ENCODE measurements around the gene ITGA11.
"Not testable (repeated sequence)": the region's sequence is repeated elsewhere in the genome, so short reads cannot be mapped to it uniquely, and the experiment has no call there.

The ITGA11 gene

DNA sequence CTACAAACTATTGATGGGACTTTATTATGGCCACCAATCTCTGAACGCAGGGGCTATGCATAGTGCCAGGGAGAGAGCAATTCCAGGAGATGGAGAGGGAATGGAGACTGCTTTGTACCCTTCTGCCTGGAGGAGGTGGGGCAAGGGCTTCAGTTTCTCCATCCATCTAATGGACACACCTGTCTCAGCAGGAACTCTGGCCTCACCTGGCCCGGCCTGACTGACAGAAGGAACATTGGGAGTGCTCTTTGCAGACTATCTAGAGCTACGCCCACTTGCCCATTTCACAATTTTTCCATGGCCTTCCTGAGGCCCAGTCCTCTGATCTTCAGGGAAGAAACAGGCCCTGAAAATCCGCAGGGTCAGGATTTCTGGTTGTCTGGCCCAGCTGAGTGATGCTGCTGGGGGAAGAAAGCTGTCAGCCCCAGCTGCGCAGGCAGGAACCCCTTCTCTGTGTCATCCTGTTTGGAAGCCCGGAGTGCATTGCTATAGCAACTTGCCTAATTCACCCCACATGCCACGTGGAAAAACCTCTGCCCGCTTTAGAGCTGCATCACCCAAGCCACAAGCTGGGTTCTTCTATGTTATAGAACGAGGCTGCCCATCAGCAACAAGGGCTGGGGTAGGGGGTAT is 6.4 kb downstream of the ITGA11 start:
- no peak for DNase-seq (ENCODE audit: low read depth in 2 of 2)

DNA sequence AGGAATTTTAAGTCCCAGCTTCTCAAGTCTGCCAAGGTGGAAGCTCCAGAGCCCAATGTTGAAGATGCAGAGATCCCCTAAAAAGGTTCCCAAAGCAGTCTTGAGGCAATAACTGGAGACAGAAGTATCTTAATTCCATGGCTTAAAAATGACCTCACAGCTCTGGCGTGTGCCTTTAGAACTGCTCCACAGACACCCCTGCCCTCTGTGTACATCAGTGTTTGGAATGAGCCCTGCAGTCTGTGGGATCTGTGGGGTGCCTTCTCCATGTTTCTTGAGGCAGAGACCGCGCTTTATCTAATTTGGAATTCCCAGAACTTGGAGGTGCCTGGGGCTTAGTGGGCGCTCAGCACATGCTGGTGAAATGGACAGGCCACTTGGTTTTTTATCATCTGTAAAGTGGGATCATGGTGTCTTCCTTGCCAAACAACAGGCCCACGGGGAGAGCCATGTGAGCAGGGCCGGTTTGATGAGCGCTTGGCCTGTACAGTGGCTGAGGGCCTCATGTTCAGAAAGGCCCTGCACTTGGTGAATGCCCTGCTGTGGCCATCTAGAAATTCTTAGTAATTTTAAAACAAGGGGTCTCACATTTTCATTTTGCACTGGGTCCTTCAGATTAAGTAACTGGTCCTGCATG is 7.1 kb downstream of the ITGA11 start:
- DNase-seq (ENCODE audit: low read depth in 2 of 2) = no peak

DNA sequence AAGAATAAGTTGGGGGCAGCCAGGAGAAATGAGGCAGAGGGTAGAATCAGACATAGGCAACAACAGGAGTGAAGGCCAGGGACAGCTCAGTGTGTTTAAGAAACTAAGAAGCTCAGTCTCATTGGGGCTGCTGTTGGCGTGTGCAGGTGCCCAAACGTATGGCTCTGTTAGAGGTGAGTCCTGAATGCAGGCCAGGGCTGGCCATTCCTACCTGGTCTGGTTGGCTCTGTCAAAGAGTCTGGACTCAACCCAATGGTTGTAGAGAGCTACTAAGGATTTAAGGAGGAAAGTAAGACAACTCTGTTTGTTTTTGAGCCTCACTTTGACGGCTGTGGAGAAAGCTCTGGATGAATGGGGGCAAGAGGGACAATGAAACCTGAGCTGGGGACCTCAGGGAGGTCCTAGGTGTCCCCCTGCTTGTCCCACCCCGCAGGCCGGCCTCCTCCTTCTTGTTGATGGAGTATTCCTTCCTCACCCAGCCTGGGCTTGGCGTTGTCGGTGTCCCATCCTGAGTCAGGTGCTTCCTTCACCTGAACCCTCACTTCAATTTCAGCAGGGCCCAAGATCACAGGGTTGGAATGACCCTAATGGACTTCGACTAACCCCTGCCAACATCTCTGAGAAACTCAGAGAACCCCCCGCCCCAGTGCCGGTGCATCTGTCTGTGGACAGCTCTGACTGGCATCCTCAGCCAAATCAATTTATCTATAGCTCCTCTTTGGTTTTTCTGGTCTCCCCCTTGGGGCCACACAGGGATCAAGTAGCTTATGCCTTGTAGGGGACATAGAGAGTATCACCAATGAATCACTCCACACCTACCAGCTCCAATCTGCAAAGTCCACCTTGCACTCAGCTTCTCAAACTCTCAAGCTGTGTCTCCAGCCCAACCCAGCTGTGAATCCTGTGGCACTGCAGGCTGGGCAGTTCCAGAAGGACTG is 8.3 kb downstream of the ITGA11 start:
- DNase-seq (ENCODE audit: low read depth in 2 of 2) = no peak

DNA sequence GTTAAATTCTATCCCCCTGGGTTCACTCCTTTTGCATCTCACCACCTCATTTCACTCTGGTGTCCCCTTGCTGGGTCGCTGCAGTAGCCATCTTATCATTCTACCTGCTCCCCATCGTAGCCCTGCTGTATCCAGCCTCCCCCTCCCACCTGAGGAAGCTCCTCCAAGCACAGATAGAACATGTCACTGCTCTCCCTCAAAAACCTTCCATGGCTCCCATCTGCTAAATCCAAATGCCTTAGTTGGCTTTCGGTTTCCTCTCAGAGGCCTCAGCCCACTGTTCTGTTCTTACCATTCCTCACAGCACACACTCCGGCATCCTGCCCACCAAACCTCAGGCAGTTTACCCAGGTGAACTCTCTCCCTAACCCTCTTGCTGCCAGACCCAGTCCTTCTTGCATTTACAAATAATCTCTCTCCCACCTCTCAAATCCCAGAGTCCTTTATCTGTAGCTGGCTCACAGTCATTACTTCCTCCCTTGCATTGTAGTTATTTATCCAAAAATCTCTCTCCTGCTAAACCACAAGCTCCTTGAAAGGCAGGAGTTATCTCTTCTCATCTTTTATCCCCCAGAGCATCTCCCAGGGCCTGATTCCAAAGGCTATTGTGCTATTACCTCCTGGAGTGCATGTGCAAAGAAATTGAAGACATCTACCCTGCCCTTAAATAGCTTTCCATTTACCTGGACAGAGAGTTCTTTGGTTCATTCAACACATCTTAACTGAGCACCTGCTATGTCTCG is 9.4 kb downstream of the ITGA11 start:
- DNase-seq (ENCODE audit: low read depth in 2 of 2) = not testable (repeated sequence)

DNA sequence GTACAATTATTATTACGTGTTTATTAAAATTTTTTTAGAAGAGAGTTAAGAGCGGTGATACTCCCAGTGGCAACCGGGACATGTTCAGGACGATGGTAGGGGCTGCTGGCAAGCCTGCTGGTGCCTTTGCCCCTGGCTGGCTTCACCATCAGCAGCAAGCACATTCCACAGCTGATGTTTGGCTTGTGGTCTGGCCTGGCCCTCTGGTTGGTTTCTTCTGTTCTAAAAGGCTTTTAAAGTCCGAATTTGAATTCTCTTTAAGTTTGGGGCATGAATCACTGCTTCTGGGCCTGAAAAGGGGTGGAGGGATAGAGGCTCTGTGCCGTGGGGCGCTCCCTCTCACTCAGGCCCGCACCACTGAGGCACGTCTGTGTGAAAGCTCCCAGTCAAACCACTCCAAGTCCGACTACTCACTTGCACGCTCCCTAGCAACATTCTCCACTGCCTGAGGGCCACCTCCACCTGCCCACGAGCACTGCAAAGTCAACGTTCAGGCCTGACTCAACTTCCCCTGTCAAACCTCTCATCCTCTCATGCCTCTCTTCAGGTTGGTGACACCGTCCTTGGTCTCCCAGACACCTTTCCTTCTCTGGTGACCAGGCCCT is 10.1 kb downstream of the ITGA11 start:
- DNase-seq (ENCODE audit: low read depth in 2 of 2) = no peak

DNA sequence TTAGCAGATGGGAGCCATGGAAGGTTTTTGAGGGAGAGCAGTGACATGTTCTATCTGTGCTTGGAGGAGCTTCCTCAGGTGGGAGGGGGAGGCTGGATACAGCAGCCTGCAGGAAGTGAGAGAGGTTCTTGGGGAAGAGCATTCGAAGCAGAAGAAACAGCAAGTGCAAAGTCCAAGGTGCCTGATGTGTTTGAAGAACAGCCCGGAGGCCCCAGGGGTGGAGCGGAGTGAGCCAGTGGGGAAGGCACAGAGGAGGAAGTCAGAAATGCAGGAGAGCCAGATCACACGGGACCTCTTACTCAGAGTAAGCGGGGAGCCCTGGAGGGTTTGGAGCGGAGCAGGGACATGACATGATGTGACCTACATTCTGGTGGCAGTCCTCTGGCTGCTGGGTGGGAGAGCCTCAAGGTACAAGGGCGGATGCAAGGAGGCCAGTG is 10.8 kb downstream of the ITGA11 start:
- DNase-seq (ENCODE audit: low read depth in 2 of 2) = no peak

DNA sequence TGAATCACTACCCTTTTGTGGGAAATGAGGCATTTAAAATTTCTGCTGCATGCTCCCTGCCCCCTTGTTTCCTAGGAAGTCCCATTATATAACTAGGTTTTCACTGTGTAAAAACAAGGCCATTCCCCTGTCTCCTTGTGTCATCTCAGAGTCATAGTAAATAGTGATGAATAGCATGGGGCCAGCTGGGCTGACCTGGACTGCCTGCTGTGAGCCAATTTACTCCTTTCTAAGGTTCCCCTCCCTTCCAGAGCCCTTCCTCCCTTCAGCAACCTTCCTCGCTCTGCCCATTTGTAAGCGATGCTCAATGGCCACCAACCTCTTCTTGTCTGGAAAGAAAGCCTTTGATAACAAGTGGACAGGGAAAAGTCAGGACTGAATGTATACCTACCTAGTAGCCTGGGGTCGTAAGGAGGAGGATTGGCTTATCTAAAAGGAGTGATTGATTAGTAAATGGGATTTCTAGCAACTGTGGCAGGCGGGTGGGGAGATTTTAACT is 11.7 kb downstream of the ITGA11 start:
- DNase-seq (ENCODE audit: low read depth in 2 of 2) = no peak

DNA sequence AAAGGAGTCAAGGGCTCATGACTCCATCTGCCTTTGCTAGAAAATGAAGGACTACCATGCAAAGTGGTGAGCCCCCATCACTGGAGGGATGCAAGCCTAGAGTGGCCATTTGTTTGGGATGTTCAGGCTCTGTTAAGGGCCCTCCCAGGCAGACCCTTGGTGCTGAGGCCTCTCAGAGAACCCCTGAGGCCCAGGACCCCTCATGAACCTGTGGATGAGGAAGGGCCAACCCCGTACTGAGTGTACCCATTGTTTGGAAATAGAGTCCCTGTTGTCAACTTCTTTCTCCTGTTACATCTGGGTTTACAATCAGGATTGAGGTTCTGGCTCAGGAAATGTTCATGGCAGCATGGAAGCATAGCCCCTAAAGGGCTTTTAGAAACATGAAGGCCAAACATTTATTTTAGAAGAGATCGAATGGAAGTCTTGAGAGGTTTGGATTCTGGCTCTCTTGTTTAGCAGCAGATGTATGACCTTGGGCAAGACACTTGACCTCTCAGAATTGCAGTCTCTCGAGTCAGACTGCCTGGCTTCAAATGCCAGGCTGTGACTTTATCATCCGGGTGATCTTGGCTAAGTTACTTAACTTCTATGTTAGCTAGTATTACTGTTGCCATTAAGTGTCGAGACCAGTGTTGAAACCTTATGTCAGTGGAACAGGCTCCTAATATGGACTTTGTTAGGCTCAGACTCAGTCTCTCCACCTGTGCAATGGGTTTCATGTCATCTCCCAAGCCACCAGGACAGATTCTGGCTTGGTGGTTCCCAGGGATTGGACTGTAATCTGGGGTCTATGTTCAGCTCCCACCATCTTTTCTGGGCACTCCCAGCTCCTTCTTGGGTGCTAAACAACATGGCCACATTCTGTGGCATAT is 12.4 kb downstream of the ITGA11 start:
- DNase-seq (ENCODE audit: low read depth in 2 of 2) = no peak

DNA sequence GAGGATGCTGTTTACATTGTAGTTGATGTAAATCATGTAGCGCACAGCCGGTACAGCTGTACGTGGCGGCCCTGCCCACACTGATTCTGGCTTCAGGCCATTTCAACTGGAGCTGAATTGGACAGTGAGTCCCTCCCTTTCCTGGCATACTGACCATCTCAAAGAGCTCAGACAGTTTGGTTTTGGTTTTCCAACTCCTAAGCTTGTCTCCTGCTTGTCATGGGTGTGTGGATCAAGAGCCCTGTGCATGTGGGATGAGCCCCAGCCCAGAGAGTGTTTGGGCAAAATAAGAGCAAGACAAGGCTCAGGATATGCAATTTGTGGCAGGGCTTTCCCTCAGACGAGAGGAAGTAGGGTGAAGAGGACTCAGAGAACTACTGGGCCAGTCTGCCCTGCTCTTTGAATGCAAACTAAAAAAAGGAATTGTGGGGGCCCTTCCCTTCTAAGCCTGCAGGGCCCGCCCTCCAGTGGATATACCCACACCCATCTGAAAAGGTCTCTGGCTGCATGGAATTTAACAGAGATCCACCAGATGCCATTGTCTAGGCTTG is 13.3 kb downstream of the ITGA11 start:
- DNase-seq (ENCODE audit: low read depth in 2 of 2) = no peak

DNA sequence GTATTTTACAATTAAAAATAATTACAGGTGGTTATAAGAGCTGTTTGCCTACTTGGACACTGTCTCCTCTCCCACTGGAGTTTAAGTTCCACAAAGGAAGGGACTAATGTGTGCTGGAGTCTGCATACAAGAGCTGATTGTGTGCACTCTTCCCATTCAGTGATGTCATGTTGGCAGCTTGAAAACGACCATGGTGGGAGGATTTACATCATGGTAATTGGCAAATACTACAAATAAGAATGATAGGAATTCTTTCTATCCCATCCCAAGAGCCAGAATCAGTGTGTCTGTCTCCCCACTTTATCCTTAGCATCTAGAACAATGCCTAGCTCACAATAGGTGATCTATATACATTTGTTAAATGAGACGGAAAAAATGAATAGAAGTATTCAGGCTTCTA is 14.1 kb downstream of the ITGA11 start:
- no peak for DNase-seq (ENCODE audit: low read depth in 2 of 2)

DNA sequence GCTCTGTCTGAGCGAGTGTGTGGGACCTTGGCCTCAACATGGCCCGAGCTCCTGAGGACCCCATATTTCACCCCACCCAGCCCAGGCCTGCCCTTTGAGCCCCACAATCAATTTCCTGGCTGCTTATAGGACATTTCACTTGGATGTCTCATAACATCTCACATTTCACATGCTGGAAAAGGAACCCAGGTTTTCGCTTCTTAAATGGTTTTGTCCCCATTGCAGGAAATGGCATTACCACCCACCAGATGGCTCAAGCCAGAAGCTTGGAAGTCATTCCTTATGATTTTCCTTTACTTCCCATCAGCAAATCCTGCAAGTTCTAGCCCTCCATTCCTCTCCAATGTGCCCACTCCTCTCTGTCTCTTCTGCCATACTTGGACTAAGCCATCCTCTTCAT is 14.9 kb downstream of the ITGA11 start:
- no peak for DNase-seq (ENCODE audit: low read depth in 2 of 2)

DNA sequence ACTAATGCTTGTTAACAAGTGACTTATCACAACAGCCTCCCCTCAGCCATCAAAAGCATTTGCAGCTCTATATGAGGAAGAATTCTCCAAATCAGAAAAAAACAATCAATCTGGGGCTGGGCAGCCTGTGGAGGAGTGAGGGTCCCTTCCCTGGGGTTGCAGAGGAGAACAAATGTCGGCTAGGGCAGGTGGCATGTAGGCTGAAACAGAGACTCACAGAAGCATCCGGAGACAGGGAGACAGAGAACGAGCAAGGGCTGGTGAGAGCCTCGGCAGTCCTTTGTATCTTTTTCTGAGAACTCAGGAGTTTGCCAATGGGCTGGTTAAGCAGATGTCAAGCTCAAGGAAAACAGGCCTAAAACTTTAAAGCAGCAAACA is 15.8 kb downstream of the ITGA11 start:
- DNase-seq (ENCODE audit: low read depth in 2 of 2) = no peak

DNA sequence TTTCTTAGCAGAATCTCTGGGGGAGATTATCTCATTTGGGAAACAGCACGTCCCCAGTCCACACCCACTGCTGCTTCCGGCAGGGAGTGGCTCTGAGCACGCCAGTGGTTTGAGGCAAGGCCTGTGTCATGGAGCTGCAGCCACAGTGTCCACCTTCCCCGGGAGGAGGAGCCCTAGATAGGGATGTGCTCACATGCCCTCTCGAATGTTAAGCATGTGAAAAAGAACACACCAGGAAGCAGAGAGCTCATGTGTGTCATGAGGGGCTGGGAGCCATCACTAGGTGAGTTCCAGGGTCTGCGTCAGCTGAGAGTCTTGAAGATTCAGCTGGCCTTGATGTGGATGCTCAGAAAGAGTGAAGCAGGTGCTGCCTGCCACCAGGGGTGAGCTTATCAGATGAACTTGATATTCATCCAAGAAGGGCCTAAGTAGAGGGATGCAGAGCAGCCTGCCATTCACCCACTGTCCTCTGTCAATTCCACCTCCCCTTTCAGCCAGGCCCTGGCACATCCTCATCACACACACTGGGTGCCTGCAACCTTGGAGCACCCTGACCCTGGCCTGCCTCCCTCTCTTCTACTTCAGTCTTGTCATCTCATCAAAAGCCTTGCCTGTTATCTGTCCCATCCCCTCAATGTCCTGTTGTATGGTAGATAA is 16.3 kb downstream of the ITGA11 start:
- DNase-seq (ENCODE audit: low read depth in 2 of 2) = no peak

DNA sequence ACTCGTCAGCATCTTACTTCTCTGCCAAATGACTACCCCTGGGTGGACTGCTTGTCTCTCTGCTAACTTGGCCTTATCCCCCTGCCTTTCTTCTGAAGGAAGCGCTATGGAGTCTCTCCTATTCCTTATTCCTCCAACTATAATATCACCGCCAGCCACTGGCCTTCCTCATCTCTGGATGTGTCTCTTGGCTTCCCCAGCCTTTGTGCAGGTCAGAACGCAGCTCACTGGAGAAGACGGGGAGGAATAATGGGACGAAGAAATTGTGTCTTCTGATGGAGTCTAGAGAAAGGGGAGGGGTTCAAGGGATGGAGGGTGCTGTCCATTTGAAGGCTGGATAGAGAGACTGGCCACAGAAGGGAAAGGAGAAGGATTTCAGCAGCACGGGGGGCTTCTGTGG is 16.9 kb downstream of the ITGA11 start:
- DNase-seq (ENCODE audit: low read depth in 2 of 2) = no peak

DNA sequence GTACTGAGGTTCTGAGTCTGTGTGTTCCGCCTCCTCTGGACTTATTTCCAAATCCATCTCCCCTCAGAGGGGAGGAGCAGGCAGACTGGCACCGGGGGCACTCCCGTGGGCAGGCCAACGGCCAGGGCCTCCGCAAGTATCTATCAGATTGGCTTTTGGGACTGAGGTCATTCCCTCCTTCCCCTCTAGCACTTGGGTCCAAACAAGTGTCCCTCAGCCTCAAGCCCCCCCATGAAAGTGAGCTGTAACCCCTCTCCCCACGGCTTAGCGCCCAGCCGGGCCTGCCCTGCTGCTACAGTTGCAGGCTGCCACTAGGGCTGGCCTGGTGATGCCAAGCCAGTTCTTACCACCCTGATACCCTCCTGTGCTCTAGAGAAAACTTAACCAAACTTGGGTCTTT is 17.4 kb downstream of the ITGA11 start:
- no peak for DNase-seq (ENCODE audit: low read depth in 2 of 2)

DNA sequence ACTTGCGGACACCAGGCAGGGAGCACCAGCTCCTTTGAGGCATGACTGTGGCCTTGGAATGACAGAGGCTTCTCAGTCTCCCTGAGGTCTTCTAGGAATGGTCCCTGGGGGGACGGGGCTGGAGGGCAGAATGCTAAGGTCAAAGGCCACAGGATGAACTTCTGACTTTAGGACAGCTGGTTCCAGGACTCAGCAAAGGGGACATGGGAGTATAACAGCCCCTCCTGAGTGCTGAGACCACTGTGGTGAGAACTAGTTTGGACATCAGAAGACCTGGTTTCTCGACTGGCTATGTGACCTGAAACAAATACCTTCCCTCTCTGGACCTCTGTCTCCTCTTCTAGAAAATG is 17.8 kb downstream of the ITGA11 start:
- no peak for DNase-seq (ENCODE audit: low read depth in 2 of 2)

DNA sequence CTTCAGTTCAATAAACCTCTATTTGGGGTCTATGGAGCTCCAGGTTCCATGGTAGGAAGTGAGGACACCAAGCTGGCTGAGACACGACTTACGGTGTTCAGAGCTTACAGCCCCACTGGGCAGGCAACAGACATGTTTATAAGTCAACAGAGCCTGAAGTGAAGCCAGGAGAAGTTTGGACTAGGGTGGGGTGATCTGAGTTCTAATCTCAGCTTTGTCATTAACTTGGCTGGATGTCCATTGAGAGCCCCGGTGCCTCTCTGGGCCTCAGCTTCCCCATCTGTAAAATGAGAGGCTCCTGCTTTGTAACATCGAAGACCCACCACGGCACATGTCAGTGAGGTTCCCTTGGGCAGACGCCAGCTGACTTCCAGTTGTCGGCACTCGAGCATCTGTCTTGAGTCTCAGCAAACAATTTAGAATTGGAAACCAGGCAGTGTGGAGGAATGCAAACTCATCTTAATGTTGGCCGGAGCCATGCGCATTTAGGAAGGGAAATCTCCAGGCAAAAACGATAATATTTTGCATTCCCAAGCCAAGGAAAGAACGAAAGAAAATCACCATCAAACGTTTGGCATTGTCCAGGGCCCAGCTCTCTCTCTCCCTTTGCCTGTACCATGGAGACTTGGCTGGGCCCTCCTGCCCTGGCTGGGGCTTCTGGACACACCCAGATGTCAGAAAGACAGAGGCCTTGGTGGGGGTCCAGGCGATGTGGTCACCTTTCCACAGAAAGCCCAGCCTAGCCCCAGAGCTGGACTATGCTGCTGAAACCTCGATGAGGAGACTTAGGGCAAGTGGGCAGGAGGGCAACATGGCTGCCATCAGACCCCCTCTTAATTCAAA is 18.4 kb downstream of the ITGA11 start:
- no peak for DNase-seq (ENCODE audit: low read depth in 2 of 2)

DNA sequence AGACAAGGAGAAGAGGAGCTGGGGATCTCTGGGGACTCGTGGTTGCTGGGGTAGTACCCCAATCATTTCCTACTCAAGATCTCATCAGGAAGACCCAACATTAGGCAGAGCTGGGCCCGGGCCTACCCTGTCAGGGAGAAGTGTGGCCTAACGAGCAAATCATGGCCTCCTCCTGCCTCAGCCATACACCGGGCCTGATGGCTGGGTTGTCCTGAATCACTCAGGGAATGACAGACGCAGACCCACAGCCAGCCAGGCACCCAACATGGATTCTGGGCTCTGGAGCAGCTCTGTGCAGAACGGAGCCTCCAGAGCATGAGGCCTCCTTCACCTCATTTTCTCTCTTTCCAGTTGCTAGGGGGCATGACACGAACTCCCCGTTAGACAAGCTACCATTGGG is 19.7 kb downstream of the ITGA11 start:
- no peak for DNase-seq (ENCODE audit: low read depth in 2 of 2)

DNA sequence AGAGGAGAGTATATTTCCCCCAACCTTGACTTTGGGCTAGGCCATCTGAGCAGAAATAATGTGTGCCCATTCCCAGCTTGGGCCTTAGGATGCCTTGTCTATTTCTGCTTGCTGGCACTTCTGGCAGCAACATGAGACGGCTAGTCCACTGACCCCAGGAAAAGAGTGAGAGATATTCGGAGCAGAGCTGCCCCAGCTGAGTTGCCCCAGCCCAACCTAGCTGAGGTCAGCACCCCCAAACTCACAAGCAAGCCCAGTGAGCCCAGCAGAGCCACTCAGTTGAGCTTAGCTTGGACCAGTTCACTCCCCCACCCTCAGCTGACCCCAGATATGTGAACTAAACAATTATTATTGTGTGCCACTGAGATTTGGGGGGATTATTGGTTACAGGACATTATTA is 20.2 kb downstream of the ITGA11 start:
- DNase-seq (ENCODE audit: low read depth in 2 of 2) = no peak
